ENCODE measurements around the gene KHDRBS1. TPM values are rescaled to one million over a fixed set of nuclear protein-coding genes. Genes with fewer than 3 reads are reported as not detected.
"Not testable (repeated sequence)": the region's sequence is repeated elsewhere in the genome, so short reads cannot be mapped to it uniquely, and the experiment has no call there.

KHDRBS1 gene
- polyA plus RNA-seq, 1 donor from 2014 or later: 214 TPM

DNA sequence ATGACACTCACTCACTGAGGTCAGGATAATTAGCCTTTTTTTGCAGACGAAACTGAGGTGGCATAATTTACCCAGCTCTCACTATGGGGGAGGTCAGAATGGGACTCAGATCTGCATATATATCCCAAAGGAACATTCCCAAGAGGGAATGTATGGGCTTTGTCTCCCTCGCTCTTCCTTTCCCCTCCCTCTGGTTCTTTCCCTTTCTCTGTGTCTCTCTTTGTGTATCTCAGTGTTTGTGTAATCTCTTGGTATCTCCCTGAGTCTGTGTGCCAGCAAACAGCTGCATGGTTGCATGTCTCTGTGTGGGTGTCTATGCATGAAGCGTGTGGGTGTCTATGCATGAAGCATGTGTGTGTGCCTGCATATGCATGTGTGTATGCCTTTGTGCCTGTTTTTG lies 63.8 kb downstream of the KHDRBS1 start:
- Histone ChIP-seq H3K27ac (ENCODE audit: low read length) (no peak overlapping the region), H3K27me3 (ENCODE audit: insufficient read depth, low read depth, low read length) (no peaks in the 10 kb centered on the region), H3K9me2 (ENCODE audit: insufficient read depth, low read length) (no peaks in the 10 kb centered on the region), H3K36me3 (ENCODE audit: insufficient read depth, low read length) (no peaks in the 10 kb centered on the region), H3F3A (ENCODE audit: insufficient read depth, low read length, poor library complexity, severe bottlenecking) (no peaks in the 10 kb centered on the region), H3K4me2 (ENCODE audit: low read length) (no peak overlapping the region), H2AFZ (ENCODE audit: low read depth, low read length) (no peak overlapping the region), H3K9ac (ENCODE audit: low read length) (no peak overlapping the region), H3K4me3 (ENCODE audit: low read length) (no peak overlapping the region), H4K20me1 (ENCODE audit: insufficient read depth) (no peaks in the 10 kb centered on the region), H3K9me3 (ENCODE audit: low read length) (no peaks in the 10 kb centered on the region), H3K79me2 (replicated peaks; ENCODE audit: insufficient read depth, low read length) (peaks cover 21% of the 10 kb centered on the region)
- no peak for TF ChIP-seq RAD21 (conservative IDR thresholded peaks at IDR 0.05)
- TF ChIP-seq EZH2 (IDR thresholded peaks at IDR 0.05; ENCODE audit: borderline replicate concordance, insufficient read depth, low read length, poor library complexity, severe bottlenecking): no peak
- TF ChIP-seq, protein P1, sequence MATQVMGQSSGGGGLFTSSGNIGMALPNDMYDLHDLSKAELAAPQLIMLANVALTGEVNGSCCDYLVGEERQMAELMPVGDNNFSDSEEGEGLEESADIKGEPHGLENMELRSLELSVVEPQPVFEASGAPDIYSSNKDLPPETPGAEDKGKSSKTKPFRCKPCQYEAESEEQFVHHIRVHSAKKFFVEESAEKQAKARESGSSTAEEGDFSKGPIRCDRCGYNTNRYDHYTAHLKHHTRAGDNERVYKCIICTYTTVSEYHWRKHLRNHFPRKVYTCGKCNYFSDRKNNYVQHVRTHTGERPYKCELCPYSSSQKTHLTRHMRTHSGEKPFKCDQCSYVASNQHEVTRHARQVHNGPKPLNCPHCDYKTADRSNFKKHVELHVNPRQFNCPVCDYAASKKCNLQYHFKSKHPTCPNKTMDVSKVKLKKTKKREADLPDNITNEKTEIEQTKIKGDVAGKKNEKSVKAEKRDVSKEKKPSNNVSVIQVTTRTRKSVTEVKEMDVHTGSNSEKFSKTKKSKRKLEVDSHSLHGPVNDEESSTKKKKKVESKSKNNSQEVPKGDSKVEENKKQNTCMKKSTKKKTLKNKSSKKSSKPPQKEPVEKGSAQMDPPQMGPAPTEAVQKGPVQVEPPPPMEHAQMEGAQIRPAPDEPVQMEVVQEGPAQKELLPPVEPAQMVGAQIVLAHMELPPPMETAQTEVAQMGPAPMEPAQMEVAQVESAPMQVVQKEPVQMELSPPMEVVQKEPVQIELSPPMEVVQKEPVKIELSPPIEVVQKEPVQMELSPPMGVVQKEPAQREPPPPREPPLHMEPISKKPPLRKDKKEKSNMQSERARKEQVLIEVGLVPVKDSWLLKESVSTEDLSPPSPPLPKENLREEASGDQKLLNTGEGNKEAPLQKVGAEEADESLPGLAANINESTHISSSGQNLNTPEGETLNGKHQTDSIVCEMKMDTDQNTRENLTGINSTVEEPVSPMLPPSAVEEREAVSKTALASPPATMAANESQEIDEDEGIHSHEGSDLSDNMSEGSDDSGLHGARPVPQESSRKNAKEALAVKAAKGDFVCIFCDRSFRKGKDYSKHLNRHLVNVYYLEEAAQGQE (IDR thresholded peaks at IDR 0.05; ENCODE audit: borderline replicate concordance): no peak
- no peak for TF ChIP-seq EP300 (conservative IDR thresholded peaks at IDR 0.05; ENCODE audit: poor library complexity, severe bottlenecking)
- no peak for TF ChIP-seq POLR2AphosphoS5 (IDR thresholded peaks at IDR 0.05)
- TF ChIP-seq MXI1 (conservative IDR thresholded peaks at IDR 0.05; ENCODE audit: poor library complexity, severe bottlenecking): no peak
- TF ChIP-seq, protein P2, sequence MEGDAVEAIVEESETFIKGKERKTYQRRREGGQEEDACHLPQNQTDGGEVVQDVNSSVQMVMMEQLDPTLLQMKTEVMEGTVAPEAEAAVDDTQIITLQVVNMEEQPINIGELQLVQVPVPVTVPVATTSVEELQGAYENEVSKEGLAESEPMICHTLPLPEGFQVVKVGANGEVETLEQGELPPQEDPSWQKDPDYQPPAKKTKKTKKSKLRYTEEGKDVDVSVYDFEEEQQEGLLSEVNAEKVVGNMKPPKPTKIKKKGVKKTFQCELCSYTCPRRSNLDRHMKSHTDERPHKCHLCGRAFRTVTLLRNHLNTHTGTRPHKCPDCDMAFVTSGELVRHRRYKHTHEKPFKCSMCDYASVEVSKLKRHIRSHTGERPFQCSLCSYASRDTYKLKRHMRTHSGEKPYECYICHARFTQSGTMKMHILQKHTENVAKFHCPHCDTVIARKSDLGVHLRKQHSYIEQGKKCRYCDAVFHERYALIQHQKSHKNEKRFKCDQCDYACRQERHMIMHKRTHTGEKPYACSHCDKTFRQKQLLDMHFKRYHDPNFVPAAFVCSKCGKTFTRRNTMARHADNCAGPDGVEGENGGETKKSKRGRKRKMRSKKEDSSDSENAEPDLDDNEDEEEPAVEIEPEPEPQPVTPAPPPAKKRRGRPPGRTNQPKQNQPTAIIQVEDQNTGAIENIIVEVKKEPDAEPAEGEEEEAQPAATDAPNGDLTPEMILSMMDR (IDR thresholded peaks at IDR 0.05; ENCODE audit: poor library complexity, severe bottlenecking): no peak

DNA sequence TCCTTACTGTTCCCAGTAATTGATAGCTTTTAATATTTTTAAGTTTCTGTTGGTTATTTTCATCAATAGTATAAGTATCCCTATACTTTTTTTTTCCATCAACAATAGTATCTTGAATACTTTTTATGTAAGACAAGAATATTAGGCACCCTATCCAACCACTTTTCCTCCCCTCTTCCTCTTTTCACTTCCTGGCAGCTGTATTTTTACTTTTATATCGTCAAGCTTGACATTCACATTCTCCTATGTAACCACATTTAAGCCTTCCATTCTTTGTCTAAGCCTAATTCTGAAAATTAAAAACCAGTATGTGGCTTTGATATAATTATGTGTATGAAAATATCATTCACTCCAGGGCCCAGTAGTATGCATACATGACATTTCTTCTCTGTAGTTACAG lies 68.4 kb downstream of the KHDRBS1 start:
- Histone ChIP-seq H3K4me3 (ENCODE audit: low read length) (no peak overlapping the region), H3K9me3 (ENCODE audit: low read length) (no peaks in the 10 kb centered on the region), H3K9me2 (ENCODE audit: insufficient read depth, low read length) (no peaks in the 10 kb centered on the region), H3K36me3 (ENCODE audit: insufficient read depth, low read length) (no peaks in the 10 kb centered on the region), H3K27me3 (ENCODE audit: insufficient read depth, low read depth, low read length) (no peaks in the 10 kb centered on the region), H3K79me2 (replicated peaks; ENCODE audit: insufficient read depth, low read length) (no peaks in the 10 kb centered on the region), H4K20me1 (ENCODE audit: insufficient read depth) (no peaks in the 10 kb centered on the region), H3K4me2 (ENCODE audit: low read length) (no peak overlapping the region), H3K27ac (ENCODE audit: low read length) (no peak overlapping the region), H3F3A (ENCODE audit: insufficient read depth, low read length, poor library complexity, severe bottlenecking) (no peaks in the 10 kb centered on the region), H3K9ac (ENCODE audit: low read length) (no peak overlapping the region), H2AFZ (ENCODE audit: low read depth, low read length) (no peak overlapping the region)
- TF ChIP-seq, protein P1 (IDR thresholded peaks at IDR 0.05; ENCODE audit: borderline replicate concordance): no peak
- no peak for TF ChIP-seq EP300 (conservative IDR thresholded peaks at IDR 0.05; ENCODE audit: poor library complexity, severe bottlenecking)
- no peak for TF ChIP-seq TAF1 (IDR thresholded peaks at IDR 0.05; ENCODE audit: low read depth)
- TF ChIP-seq MXI1 (conservative IDR thresholded peaks at IDR 0.05; ENCODE audit: poor library complexity, severe bottlenecking): no peak
- TF ChIP-seq EZH2 (IDR thresholded peaks at IDR 0.05; ENCODE audit: borderline replicate concordance, insufficient read depth, low read length, poor library complexity, severe bottlenecking): no peak
- no peak for TF ChIP-seq POLR2AphosphoS5 (IDR thresholded peaks at IDR 0.05)
- TF ChIP-seq, protein P2 (IDR thresholded peaks at IDR 0.05; ENCODE audit: poor library complexity, severe bottlenecking): no peak
- TF ChIP-seq RAD21 (conservative IDR thresholded peaks at IDR 0.05): no peak

DNA sequence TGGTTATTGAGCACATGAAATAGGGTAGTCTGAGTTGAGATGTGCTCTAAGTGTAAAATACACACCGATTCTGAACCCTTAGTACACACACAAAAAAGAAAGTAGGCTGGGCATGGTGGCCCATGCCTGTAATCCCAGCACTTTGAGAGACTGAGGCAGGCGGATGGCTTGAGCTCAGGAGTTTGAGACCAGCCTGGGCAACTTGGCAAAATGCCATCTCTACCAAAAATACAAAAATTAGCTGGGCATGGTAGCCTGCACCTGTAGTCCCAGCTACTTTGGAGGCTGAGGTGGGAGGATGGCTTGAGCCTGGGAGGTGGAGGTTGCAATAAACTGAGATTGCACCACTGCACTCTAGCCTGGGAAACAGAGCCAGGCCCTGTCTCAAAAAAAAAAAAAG lies 72.7 kb downstream of the KHDRBS1 start:
- not testable (repeated sequence) for H3K9ac ChIP-seq (ENCODE audit: low read length); H2AFZ ChIP-seq (ENCODE audit: low read depth, low read length); H3F3A ChIP-seq (ENCODE audit: insufficient read depth, low read length, poor library complexity, severe bottlenecking); H3K4me3 ChIP-seq (ENCODE audit: low read length); H3K9me3 ChIP-seq (ENCODE audit: low read length); H3K27me3 ChIP-seq (ENCODE audit: insufficient read depth, low read depth, low read length); H3K36me3 ChIP-seq (ENCODE audit: insufficient read depth, low read length); H3K79me2 ChIP-seq (replicated peaks; ENCODE audit: insufficient read depth, low read length); H4K20me1 ChIP-seq (ENCODE audit: insufficient read depth); H3K27ac ChIP-seq (ENCODE audit: low read length); H3K9me2 ChIP-seq (ENCODE audit: insufficient read depth, low read length); H3K4me2 ChIP-seq (ENCODE audit: low read length)

All from neural cell (in vitro differentiated cells).